GM12892 (cell line): ENCODE results near the gene GLTP.

Experiments
- POLR2A ChIP-seq: IDR thresholded peaks from 2 replicates; pipeline ENCODE4 v1.6.1; 2011; ENCODE audit warnings: low read depth, low read length, control low read depth
- POLR2AphosphoS5 ChIP-seq: IDR thresholded peaks from 2 replicates; pipeline ENCODE4 v1.6.1; 2011; ENCODE audit warnings: low read depth, low read length, control low read depth

GRCh38 chr12:109864916-109865315 is 15.4 kb downstream of the GLTP start:
- TF ChIP-seq POLR2A (no peak), POLR2AphosphoS5 (no peak)
